CD4-positive, alpha-beta T cell (primary cell): Measurements from ENCODE around the gene VASP. TPM values are rescaled to one million over a fixed set of nuclear protein-coding genes. Genes with fewer than 3 reads are reported as not detected.

ENCODE experiments used
- ATAC-seq: fragments of 200-7000 bp; cut with Tn5 transposase; one replicate; pipeline ENCODE4 v1.10.0; 2022; ENCODE audit warnings: mild to moderate bottlenecking; ENCODE audit not compliant: poor library complexity
- CTCF ChIA-PET: fragments of 350-600 bp; sonication (Branson Sonifier 250); formaldehyde crosslinking; loops from one replicate; lab custom pipeline; 2021; ENCODE audit warnings: antibody characterized with exemption, inconsistent platforms; lab: Charles Lee
- POLR2A ChIA-PET: fragments of 350-600 bp; sonication (Branson Sonifier 250); formaldehyde crosslinking; loops from one replicate; lab custom pipeline; 2021; ENCODE audit warnings: antibody characterized with exemption, inconsistent platforms; lab: Charles Lee
- DNase-seq, 14 experiments: peaks; one replicate each; pipeline ENCODE4 v3.0.0-alpha.2; 2013 to 2020; ENCODE audit warnings: mixed read lengths in 2 of 14
- H3K27ac ChIP-seq, 2 donors: one replicate each; pipeline versions ENCODE4 v1.5.1 to v1.7.0; 2013; ENCODE audit warnings: low read length in 2 of 2, low read depth in 1 of 2, mild to moderate bottlenecking in 1 of 2
- H3K27me3 ChIP-seq, 2 experiments: 1 replicate in 1 of 2; 2 replicates in 1 of 2; pipeline versions ENCODE4 v1.6.1 to v1.7.0; 2013; ENCODE audit warnings: low read length in 2 of 2, control low read depth in 1 of 2, mild to moderate bottlenecking in 1 of 2, moderate library complexity in 1 of 2; ENCODE audit not compliant: insufficient read depth in 2 of 2, control insufficient read depth in 1 of 2
- H3K36me3 ChIP-seq: one replicate; pipeline ENCODE4 v1.6.1; 2013; ENCODE audit warnings: low read length, control low read depth; ENCODE audit not compliant: insufficient read depth
- H3K4me1 ChIP-seq: one replicate; pipeline ENCODE4 v1.6.1; 2013; ENCODE audit warnings: low read length, control low read depth; ENCODE audit not compliant: insufficient read depth
- H3K4me3 ChIP-seq: one replicate; pipeline ENCODE4 v1.5.1; 2013; ENCODE audit warnings: mild to moderate bottlenecking, low read length, moderate library complexity
- H3K9me3 ChIP-seq, 2 experiments: 1 replicate in 1 of 2; 2 replicates in 1 of 2; pipeline versions ENCODE4 v1.6.1 to v1.7.0; 2013; ENCODE audit warnings: low read length in 2 of 2, mild to moderate bottlenecking in 2 of 2, control low read depth in 1 of 2, moderate library complexity in 1 of 2; ENCODE audit not compliant: control insufficient read depth in 1 of 2, insufficient read depth in 1 of 2
- H3K27ac Mint-ChIP-seq: one replicate; pipeline ENCODE4 v1.8.0; 2020; ENCODE audit warnings: mixed read lengths
- H3K27me3 Mint-ChIP-seq: one replicate; pipeline ENCODE4 v1.8.0; 2021; ENCODE audit warnings: mixed read lengths
- H3K36me3 Mint-ChIP-seq: one replicate; pipeline ENCODE4 v1.8.0; 2021; ENCODE audit warnings: low read depth, mixed read lengths
- H3K4me1 Mint-ChIP-seq: one replicate; pipeline ENCODE4 v1.8.0; 2021; ENCODE audit warnings: low read depth, mixed read lengths
- H3K4me3 Mint-ChIP-seq: one replicate; pipeline ENCODE4 v1.8.0; 2020; ENCODE audit warnings: mild to moderate bottlenecking, mixed read lengths
- H3K9me3 Mint-ChIP-seq: one replicate; pipeline ENCODE4 v1.8.0; 2020; ENCODE audit warnings: mixed read lengths
- intact Hi-C, 2 experiments: fragments of 100-400 bp; cut with DNase I in 1 of 2; cut with micrococcal nuclease in 1 of 2; formaldehyde crosslinking; loops; one replicate each; pipeline versions ENCODE4 v1.15.1 to v1.9.0; 2023 to 2025; cut with DNase I, micrococcal nuclease
- total RNA-seq, 174 experiments: library from RNA in 2 of 174; stranded (reverse) in 2 of 174; gene quantifications; one replicate each; pipeline ENCODE4 v1.2.3 and lab custom pipeline; 2021 to 2026
- TF ChIP-seq, protein P1 (sequence below): fragments of 200-600 bp; IDR thresholded peaks from one replicate; pipeline ENCODE4 v1.8.0; 2022; ENCODE audit warnings: antibody characterized with exemption, mild to moderate bottlenecking

VASP gene
- total RNA-seq, 2 experiments from 2014 or later: 49.9 to 55.5 TPM

GRCh38 chr19:45499196-45500180 is 7.8 kb upstream of the VASP start:
- peaks cover 8% of the 10 kb centered on the region for H3K27me3 Mint-ChIP-seq
- no peaks in the 10 kb centered on the region for H3K9me3 Mint-ChIP-seq
- H3K27ac Mint-ChIP-seq: peak overlapping the region; percentile 48
- Histone ChIP-seq H3K27ac (peak overlapping the region in 1 of 2 donors; percentile 29), H3K4me3 (peak overlapping the region; percentile 34), H3K9me3 (peaks cover 0 to 6% of the 10 kb centered on the region in 2 experiments), H3K4me1 (peaks cover 47% of the 10 kb centered on the region), H3K36me3 (peaks cover 3% of the 10 kb centered on the region), H3K27me3 (peaks cover 6 to 7% of the 10 kb centered on the region in 2 experiments)
- H3K36me3 Mint-ChIP-seq: no peaks in the 10 kb centered on the region
- intact Hi-C loops: loop anchor here in 1 of 2 experiments (2.0 kb wide), 1 partner anchor 15 kb away; no protein-coding TSS in a partner anchor
- ChIA-PET CTCF (interaction anchor here (0.6 to 2.9 kb wide), 3 partner anchors 59 to 143 kb away, joined by 3 to 8 read pairs (median 3); no protein-coding TSS in a partner anchor), POLR2A (interaction anchor here (0.7 to 2.2 kb wide), 8 partner anchors 9 to 218 kb away, joined by 3 to 12 read pairs (median 4); no protein-coding TSS in a partner anchor)
- H3K4me1 Mint-ChIP-seq: peaks cover 36% of the 10 kb centered on the region
- TF ChIP-seq, protein P1, sequence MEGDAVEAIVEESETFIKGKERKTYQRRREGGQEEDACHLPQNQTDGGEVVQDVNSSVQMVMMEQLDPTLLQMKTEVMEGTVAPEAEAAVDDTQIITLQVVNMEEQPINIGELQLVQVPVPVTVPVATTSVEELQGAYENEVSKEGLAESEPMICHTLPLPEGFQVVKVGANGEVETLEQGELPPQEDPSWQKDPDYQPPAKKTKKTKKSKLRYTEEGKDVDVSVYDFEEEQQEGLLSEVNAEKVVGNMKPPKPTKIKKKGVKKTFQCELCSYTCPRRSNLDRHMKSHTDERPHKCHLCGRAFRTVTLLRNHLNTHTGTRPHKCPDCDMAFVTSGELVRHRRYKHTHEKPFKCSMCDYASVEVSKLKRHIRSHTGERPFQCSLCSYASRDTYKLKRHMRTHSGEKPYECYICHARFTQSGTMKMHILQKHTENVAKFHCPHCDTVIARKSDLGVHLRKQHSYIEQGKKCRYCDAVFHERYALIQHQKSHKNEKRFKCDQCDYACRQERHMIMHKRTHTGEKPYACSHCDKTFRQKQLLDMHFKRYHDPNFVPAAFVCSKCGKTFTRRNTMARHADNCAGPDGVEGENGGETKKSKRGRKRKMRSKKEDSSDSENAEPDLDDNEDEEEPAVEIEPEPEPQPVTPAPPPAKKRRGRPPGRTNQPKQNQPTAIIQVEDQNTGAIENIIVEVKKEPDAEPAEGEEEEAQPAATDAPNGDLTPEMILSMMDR: no peak
- DNase-seq (peak; percentile 34 to 83 (median 54)), ATAC-seq (peak; percentile 37)
- H3K4me3 Mint-ChIP-seq: peak overlapping the region; percentile 52

DNA sequence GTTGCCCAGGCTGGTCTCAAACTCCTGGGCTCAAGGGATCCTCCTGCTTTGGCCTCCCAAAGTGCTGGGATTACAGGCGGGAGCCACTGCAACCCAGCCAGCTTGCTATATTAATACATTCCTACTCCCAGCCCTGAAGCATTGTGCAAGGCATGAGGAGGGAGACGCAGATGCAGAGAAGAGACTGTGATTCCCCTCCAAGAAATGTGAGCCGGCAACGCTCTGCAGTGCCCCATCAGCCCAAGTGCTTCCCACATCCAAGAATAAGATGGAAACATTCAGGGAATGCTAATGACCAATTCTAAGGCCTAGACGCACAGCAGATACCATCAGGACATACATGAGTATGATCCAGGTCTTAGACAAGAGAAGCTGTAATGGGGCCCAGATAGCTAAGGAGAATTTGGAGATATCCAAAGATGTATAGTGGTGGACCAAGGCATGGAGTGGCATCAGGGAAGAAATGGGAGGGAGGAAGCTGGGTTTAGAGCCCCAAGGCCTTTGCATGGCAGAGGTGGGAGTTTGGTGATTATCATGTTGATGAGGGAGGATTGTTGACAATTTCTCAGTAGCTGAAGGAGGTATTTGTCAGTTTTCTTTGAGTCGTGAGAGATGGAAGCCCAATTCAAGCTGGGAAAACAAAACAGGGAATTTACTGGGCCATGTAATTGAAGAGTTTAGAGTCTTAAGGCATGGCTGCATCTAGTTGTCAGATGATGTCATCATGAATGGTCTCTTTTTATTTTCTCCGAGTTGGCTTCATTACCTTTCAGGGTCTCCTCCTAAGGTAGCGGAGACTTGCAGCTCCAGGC is 6.2 kb upstream of the VASP start:
- Histone ChIP-seq H3K9me3 (peaks cover 0 to 6% of the 10 kb centered on the region in 2 experiments), H3K27ac (no peak overlapping the region), H3K27me3 (no peaks in the 10 kb centered on the region), H3K4me3 (no peak overlapping the region), H3K36me3 (peaks cover 3% of the 10 kb centered on the region), H3K4me1 (peaks cover 49% of the 10 kb centered on the region)
- TF ChIP-seq, protein P1: no peak
- Mint-ChIP-seq H3K4me3 (peak overlapping the region; percentile 2), H3K4me1 (peaks cover 39% of the 10 kb centered on the region), H3K27ac (no peak overlapping the region), H3K36me3 (no peaks in the 10 kb centered on the region), H3K27me3 (no peaks in the 10 kb centered on the region), H3K9me3 (no peaks in the 10 kb centered on the region)
- ATAC-seq (no peak), DNase-seq (no peak)
- CTCF ChIA-PET: no interaction called here
- POLR2A ChIA-PET: no interaction called here
- intact Hi-C loops: no loop called here

GRCh38 chr19:45501730-45502014 is 5.6 kb upstream of the VASP start:
- Mint-ChIP-seq H3K4me1 (peaks cover 42% of the 10 kb centered on the region), H3K9me3 (no peaks in the 10 kb centered on the region), H3K27ac (peak overlapping the region; percentile 71), H3K36me3 (no peaks in the 10 kb centered on the region), H3K4me3 (no peak overlapping the region), H3K27me3 (no peaks in the 10 kb centered on the region)
- Histone ChIP-seq H3K9me3 (peaks cover 0 to 6% of the 10 kb centered on the region in 2 experiments), H3K4me1 (peaks cover 47% of the 10 kb centered on the region), H3K36me3 (peaks cover 3% of the 10 kb centered on the region), H3K27ac (no peak overlapping the region), H3K4me3 (no peak overlapping the region), H3K27me3 (no peaks in the 10 kb centered on the region)
- ATAC-seq: no peak
- intact Hi-C loops: no loop called here
- CTCF ChIA-PET: no interaction called here
- POLR2A ChIA-PET: no interaction called here
- TF ChIP-seq, protein P1: no peak
- no peak for DNase-seq
